NCI-H2171 (cell line): ENCODE data around the gene STAU1.
"Not testable (repeated sequence)": the region's sequence is repeated elsewhere in the genome, so short reads cannot be mapped to it uniquely, and the experiment has no call there.

Experiments used
- DNase-seq: peaks from one replicate; lab custom pipeline; 2025; lab: John Stamatoyannopoulos, UW

Gene STAU1

GRCh38 chr20:49122920-49123319 lies 65.2 kb downstream of the STAU1 start:
- DNase-seq = no peak

DNA sequence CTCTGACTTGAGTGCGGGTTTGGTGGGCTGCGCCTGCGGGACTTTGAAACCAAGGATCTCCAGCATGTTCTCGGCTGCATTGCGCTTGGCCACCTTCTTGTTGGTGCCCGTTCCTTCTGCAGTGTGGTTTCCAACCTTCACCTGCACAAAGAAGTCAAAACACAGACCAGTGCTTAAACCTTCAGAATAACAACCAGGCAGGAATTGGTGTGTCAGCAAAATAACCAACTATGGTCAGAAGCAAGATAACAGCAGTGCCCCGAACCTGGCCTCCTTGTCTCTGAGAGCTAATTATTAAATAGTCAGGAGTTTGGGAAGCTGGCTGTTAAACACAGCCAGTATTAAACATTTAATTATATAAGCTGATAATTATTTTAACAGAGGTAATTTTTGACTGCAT lies 68.1 kb downstream of the STAU1 start:
- no peak for DNase-seq

DNA sequence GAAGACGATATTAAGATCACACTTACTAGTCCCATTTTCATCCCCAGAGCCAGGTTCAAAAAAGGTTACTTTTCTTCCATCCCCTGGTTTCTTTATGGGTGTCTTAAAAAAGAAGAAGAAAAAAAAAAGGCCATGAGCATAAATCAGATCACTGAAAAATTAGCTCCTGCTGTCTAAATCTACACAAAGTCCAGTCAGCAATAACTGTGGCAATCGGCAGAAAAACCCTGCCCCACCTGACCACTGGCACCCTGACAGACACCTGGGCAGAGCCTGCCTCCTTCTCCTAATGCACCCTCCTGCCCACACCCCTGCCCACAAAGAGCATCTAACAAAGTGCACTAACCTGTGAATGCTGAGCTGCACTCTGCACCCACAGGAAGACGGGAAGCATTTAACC lies 69.8 kb downstream of the STAU1 start:
- no peak for DNase-seq

- DNase-seq = no peak
Observed at GRCh38 chr20:49115564-49115963, 72.6 kb downstream of the STAU1 start.

GRCh38 chr20:49112596-49113274 lies 75.4 kb downstream of the STAU1 start:
- DNase-seq = no peak

DNA sequence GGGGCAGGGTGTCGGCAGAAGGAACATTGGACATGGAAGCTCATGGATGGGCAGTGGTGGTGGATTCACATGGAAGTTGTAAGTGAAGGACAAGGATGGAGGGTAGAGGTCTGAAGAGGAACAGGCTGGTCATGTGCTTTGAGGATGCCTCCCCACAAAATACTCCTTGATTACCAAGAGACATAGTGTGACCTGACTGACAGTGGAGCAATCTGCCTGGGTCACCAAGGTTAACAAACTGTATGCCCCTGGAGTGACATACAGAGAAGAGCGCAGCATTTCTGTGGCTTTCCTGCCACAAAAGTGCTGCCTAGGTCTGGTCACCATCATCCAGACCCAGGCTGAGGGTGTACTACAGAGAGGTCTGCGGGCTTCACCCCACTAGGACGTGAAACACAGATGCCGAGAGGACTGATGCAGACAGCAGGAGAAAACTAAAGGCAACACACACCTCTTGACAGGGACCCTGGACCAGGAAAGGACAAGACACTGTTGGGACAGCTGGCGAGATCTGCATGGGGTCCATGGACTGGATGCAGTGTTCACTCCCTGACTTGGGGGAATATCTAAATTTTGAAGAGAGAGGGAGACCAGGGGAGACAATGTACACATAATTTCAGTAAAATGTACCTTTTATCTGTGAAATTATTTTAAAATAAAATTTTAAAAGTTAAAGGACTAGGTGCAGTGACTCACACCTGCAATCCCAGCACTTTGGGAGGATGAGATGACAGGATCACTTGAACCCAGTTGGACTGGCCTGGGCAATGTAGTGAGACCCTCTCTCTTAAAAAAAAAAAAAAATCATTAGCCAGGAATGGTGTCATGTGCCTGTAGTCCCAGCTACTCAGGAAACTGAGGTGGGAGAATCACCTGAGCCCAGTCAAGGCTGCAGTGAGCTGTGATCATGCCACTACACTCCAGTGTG lies 77.1 kb downstream of the STAU1 start:
- DNase-seq = no peak

DNA sequence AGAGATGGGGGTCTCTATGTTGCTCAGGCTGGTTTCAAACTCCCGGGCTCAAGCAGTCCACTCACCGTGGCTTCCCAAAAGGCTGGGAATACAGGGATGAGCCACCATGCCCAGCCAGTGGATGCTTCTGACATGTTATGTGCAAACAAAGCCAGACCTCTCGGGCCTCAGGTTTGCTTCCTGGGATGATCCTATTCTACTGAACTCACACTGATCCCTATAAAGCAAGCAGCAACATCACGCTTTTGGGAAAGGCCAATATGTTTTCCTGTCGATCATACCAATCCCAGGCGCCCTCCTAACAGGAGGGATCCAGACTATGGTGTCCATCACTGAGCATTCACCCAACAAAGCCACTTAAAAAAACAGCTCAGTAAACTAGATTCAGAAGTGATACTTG lies 81.8 kb downstream of the STAU1 start:
- no peak for DNase-seq

DNA sequence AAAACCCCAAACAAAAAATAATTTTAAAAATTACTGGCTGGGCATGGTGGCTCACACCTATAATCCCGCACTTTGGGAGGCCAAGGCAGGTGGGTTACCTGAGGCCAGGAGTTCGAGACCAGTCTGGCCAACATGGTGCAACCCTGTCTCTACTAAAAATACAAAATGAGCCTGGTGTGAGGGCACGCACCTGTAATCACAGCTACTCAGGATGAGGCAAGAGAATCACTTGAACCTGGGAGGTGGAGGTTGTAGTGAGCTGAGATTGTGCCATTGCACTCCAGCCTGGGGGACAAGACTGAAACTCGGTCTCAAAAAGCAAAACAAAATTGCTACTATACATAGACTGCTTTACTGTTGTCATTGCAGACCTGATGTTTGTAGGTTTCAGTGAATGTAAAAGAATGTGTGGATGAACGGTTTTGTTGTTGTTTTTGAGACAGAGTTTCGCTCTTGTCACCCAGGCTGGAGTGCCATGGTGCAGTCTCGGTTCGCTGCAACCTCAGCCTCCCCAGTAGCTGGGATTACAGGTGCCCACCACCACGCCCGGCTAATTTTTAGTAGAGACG lies 83.1 kb downstream of the STAU1 start:
- DNase-seq = not testable (repeated sequence)

GRCh38 chr20:49104365-49104648 lies 83.8 kb downstream of the STAU1 start:
- peak; percentile 21 for DNase-seq

GRCh38 chr20:49103647-49104364 lies 84.3 kb downstream of the STAU1 start:
- no peak for DNase-seq

GRCh38 chr20:49103019-49103418 lies 85.1 kb downstream of the STAU1 start:
- DNase-seq = no peak

- DNase-seq = no peak
Observed at GRCh38 chr20:49100972-49101371, 87.2 kb downstream of the STAU1 start.

DNA sequence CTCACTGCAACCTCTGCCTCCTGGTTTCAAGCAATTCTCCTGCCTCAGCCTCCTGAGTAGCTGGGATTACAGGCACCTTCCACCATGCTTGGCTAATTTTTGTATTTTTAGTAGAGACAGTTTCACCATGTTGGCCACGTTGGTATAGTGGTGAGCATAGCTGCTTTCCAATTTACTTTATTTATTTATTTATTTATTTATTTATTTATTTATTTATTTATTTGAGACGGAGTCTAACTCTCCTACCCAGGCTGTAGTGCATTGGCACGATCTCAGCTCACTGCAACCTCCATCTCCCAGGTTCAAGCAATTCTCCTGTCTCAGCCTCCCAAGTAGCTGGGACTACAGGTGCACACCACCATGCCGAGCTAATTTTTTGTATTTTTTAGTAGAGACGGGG lies 87.8 kb downstream of the STAU1 start:
- DNase-seq = not testable (repeated sequence)

GRCh38 chr20:49099011-49099410 lies 89.1 kb downstream of the STAU1 start:
- DNase-seq = no peak

DNA sequence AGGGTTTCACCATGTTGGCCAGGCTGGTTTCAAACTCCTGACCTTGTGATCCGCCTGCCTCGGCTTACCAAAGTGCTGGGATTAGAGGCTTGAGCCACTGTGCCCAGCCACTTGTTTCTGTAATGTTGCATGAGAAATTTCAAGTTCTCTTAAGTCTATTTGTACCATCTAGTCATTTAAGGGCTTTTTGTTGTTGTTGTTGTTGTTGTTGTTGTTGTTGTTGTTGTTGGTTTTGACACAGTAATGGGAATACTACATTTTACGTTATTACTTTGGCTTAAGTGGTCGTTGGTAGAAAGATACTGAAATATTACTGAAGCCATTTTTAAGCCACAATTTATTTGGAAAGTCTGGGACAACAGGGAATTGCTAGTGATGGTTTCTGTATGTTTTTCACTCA lies 90.0 kb downstream of the STAU1 start:
- no peak for DNase-seq

- no peak for DNase-seq
Observed at GRCh38 chr20:49097159-49097558, 91.0 kb downstream of the STAU1 start.

- no peak for DNase-seq
Observed at GRCh38 chr20:49096203-49096730, 91.9 kb downstream of the STAU1 start.

GRCh38 chr20:49091762-49092161 lies 96.4 kb downstream of the STAU1 start:
- no peak for DNase-seq

GRCh38 chr20:49091104-49091503 lies 97.0 kb downstream of the STAU1 start:
- DNase-seq = no peak

DNA sequence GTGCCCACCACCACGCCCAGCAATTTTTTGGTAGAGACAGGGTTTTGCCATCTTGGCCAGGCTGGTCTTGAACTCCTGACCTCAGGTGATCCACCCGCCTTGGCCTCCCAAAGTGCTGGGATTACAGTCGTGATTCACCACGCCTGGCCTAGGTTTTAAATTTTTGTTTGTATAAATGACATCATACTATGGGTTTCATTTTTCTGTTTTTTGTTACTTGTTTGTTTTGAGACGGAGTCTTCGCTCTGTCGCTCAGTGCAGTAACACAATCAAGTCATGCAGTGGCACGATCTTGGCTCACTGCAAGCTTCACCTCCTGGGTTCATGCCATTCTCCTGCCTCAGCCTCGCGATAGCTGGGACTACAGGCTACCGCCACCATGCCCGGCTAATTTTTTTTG lies 105.8 kb downstream of the STAU1 start:
- DNase-seq = not testable (repeated sequence)

GRCh38 chr20:49078310-49078709 lies 109.8 kb downstream of the STAU1 start:
- no peak for DNase-seq

DNA sequence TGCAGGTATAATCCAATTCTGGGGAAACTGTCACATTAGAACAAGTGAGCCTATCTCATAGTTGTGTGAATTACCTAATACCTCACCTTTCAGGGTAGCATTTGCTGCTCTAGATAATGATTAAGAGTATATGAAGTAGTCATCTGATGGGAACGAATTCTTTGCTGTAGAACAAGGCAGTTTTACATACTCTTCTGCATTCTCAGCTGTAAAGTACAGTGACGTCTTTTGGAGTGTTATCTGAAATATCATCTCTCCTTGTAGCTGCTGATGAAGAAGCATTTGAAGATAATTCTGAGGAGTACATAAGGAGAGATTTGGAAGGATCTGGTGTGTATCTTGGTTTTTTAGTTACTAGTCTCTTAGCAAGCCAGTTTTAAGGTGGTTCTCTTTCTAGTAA lies 113.6 kb downstream of the STAU1 start:
- DNase-seq = no peak
